Spleen (tissue), 11 donors: ENCODE measurements around the gene ABHD8. TPM values are rescaled to one million over a fixed set of nuclear protein-coding genes. Genes with fewer than 3 reads are reported as not detected.

Source experiments
- DNase-seq: peaks from one replicate; pipeline ENCODE4 v3.0.0-alpha.2; 2020
- H3K27ac ChIP-seq, 8 donors: fragments of 200-600 bp; sonication (generic) in 7 of 8; 1 replicate in 4 of 8; 2 replicates in 4 of 8; pipeline versions ENCODE4 v1.5.0 to v1.8.0; 2016 to 2021; ENCODE audit warnings: inconsistent platforms in 4 of 8, mild to moderate bottlenecking in 4 of 8, moderate library complexity in 1 of 8
- H3K27me3 ChIP-seq, 7 donors: fragments of 200-600 bp; sonication (generic) in 6 of 7; replicated peaks in 1 of 7; 1 replicate in 4 of 7; 2 replicates in 3 of 7; pipeline versions ENCODE4 v1.5.0 to v1.8.0; 2016 to 2021; ENCODE audit warnings: inconsistent platforms in 3 of 7, mild to moderate bottlenecking in 1 of 7
- H3K36me3 ChIP-seq, 6 donors: fragments of 200-600 bp; sonication (generic) in 5 of 6; 1 replicate in 4 of 6; 2 replicates in 2 of 6; pipeline versions ENCODE4 v1.5.0 to v1.8.0; 2016 to 2021; ENCODE audit warnings: inconsistent platforms in 2 of 6
- H3K4me1 ChIP-seq, 6 donors: fragments of 200-600 bp; sonication (generic) in 5 of 6; 1 replicate in 3 of 6; 2 replicates in 3 of 6; pipeline versions ENCODE4 v1.5.0 to v1.8.0; 2016 to 2021; ENCODE audit warnings: inconsistent platforms in 3 of 6
- H3K4me3 ChIP-seq, 8 donors: fragments of 200-600 bp; sonication (generic) in 7 of 8; 1 replicate in 4 of 8; 2 replicates in 4 of 8; pipeline versions ENCODE4 v1.5.0 to v1.8.0; 2016 to 2021; ENCODE audit warnings: inconsistent platforms in 4 of 8, mild to moderate bottlenecking in 4 of 8, moderate library complexity in 2 of 8
- H3K9me3 ChIP-seq, 8 donors: fragments of 200-600 bp; sonication (generic) in 7 of 8; 1 replicate in 4 of 8; 2 replicates in 4 of 8; pipeline versions ENCODE4 v1.5.0 to v1.8.0; 2016 to 2021; ENCODE audit warnings: inconsistent platforms in 4 of 8
- POLR2A ChIP-seq, 3 donors: fragments of 450-650 bp; IDR thresholded peaks; one replicate each; pipeline ENCODE4 v1.5.1; 2017; ENCODE audit warnings: antibody characterized with exemption in 3 of 3, mild to moderate bottlenecking in 1 of 3
- POLR2AphosphoS5 ChIP-seq, 3 donors: sonication (generic); formaldehyde crosslinking; IDR thresholded peaks; one replicate each; pipeline ENCODE4 v1.5.1; 2017; ENCODE audit warnings: antibody characterized with exemption in 3 of 3
- WGBS, 5 donors: extraction: QIAGEN DNeasy Blood & Tissue Kit in 3 of 5; methylation state at CpG; one replicate each; pipeline versions ENCODE4 v1.1.5 to v1.1.7; 2013 to 2018; 5-methylcytosine and 5-hydroxymethylcytosine counted together
- intact Hi-C: fragments of 100-400 bp; cut with DNase I; formaldehyde crosslinking; loops from one replicate; pipeline ENCODE4 v1.15.0; 2023; ENCODE audit warnings: low total_unique reads
- polyA plus RNA-seq, 3 donors: library from polyadenylated mRNA; stranded (reverse); fragments of 200-250 nt; gene quantifications; one replicate each; pipeline ENCODE4 v1.2.1, GENCODE V29; 2013
- total RNA-seq, 7 donors: library from RNA; depleted of rRNA in 3 of 7; stranded (reverse); fragments of >200 nt in 3 of 7; fragmentation: NEBNext Ultra II Directional in 4 of 7; extraction: Animal tissue kit (Norgen Biotek cat#: 25700) in 4 of 7; gene quantifications; one replicate each; pipeline versions ENCODE4 v1.1.0 to v1.2.1, GENCODE V29; 2016 to 2021
- TF ChIP-seq, protein P1 (sequence below), 11 experiments: fragments of 200-600 bp in 7 of 11; fragments of 450-650 bp in 4 of 11; sonication (generic) in 4 of 11; IDR thresholded peaks in 8 of 11; conservative IDR thresholded peaks in 3 of 11; 1 replicate in 7 of 11; 2 replicates in 4 of 11; pipeline versions ENCODE4 v1.4.0 to v1.8.0; 2016 to 2021; ENCODE audit warnings: antibody characterized with exemption in 11 of 11, inconsistent platforms in 4 of 11, mild to moderate bottlenecking in 1 of 11
- donor health status: healthy with polysubstance abuse.
- donor health status: DM: no; HTN: no; CAD: no; lungs with moderate emphysema.
- donor health status: DM: no; HTN: no; CAD: no.
- donor health status: Bipolar disorder and iron deficiency.
- donor health status: healthy.
- donor health status: DM: no; HTN: no; CAD: no.
- donor health status: DM: yes; HTN: yes; CAD: no.

ABHD8 gene
- total and polyA plus RNA-seq, 10 donors = 6.5 to 18.7 (median 12.2) TPM

DNA sequence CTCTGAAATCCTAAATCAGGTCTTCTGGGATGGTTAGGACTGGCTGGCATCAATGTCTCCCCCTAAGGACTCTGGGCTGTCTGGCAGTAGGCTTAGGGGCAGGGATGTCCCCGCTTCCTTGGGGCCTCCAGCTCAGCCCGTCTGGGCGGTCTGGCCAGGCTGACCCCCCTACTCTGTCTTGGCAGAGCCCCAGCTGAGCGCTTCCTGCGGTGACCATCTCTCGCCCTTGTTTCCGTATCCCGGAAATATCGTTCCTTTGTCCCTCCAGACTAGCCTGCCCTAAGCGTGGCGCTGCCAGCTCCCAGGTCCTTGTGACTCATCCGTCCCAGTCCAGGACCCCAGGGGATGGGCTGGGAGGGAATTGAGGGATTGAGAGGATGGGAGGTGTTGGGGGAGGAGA lies 45.5 kb upstream of the ABHD8 start:
- WGBS, 5 donors = 2 to 12% (median 9%) methylated on average over 12 of the region's 12 CpGs

DNA sequence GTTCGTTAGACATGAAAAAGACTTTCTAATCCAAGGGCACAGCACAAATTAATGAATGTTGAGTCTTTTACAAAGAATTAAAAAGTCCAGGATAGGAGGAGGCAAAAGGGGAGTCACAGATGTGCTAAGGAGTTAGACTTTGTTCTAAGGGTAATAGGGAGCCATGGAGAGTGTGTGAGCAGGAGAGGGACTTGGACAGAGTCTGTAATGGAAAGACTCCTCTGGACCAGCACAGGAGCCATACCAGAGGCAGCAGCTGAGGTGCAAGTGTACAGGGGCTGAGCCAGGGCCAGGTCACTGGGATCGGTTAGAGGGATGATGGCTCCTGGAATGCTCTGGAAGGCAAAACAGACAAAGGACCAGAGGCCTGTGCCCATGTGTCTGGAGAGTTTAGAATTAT lies 44.7 kb upstream of the ABHD8 start:
- TF ChIP-seq POLR2A (IDR thresholded peaks at IDR 0.05) (no peak), POLR2AphosphoS5 (IDR thresholded peaks at IDR 0.05) (no peak)
- TF ChIP-seq, protein P1, sequence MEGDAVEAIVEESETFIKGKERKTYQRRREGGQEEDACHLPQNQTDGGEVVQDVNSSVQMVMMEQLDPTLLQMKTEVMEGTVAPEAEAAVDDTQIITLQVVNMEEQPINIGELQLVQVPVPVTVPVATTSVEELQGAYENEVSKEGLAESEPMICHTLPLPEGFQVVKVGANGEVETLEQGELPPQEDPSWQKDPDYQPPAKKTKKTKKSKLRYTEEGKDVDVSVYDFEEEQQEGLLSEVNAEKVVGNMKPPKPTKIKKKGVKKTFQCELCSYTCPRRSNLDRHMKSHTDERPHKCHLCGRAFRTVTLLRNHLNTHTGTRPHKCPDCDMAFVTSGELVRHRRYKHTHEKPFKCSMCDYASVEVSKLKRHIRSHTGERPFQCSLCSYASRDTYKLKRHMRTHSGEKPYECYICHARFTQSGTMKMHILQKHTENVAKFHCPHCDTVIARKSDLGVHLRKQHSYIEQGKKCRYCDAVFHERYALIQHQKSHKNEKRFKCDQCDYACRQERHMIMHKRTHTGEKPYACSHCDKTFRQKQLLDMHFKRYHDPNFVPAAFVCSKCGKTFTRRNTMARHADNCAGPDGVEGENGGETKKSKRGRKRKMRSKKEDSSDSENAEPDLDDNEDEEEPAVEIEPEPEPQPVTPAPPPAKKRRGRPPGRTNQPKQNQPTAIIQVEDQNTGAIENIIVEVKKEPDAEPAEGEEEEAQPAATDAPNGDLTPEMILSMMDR (IDR thresholded peaks at IDR 0.05 in 8 of 11, conservative IDR thresholded peaks at IDR 0.05 in 3 of 11) = no peak
- no peak overlapping the region for H3K4me3 ChIP-seq
- no peak for DNase-seq
- H3K9me3 ChIP-seq = no peaks in the 10 kb centered on the region
- H3K4me1 ChIP-seq = peaks cover 13 to 68% (median 53%) of the 10 kb centered on the region in 6 donors
- peaks cover 0 to 14% (median 0%) of the 10 kb centered on the region in 6 donors for H3K36me3 ChIP-seq
- peak overlapping the region; percentile 23 to 75 (median 55) for H3K27ac ChIP-seq
- WGBS, 5 donors = 42 to 70% (median 60%) methylated on average over 2 of the region's 2 CpGs
- H3K27me3 ChIP-seq = peaks cover 0 to 56% (median 3%) of the 10 kb centered on the region in 7 donors
- intact Hi-C loops = loop anchor here (5.0 kb wide), 1 partner anchor 39 kb away; no protein-coding TSS in a partner anchor

More for the DNA sequence above, 45.5 kb upstream of the ABHD8 start:
- Histone ChIP-seq H3K9me3 (no peaks in the 10 kb centered on the region), H3K27ac (peak overlapping the region; percentile 35 to 75 (median 56)), H3K36me3 (peaks cover 0 to 14% (median 0%) of the 10 kb centered on the region in 6 donors), H3K4me3 (no peak overlapping the region), H3K4me1 (peaks cover 13 to 77% (median 59%) of the 10 kb centered on the region in 6 donors), H3K27me3 (peaks cover 0 to 61% (median 3%) of the 10 kb centered on the region in 7 donors)
- intact Hi-C loops = loop anchor here (5.0 kb wide), 1 partner anchor 39 kb away; no protein-coding TSS in a partner anchor
- DNase-seq = peak; percentile 85
- TF ChIP-seq, protein P1 (IDR thresholded peaks at IDR 0.05 in 8 of 11, conservative IDR thresholded peaks at IDR 0.05 in 3 of 11) = no peak
- TF ChIP-seq POLR2A (IDR thresholded peaks at IDR 0.05) (no peak), POLR2AphosphoS5 (IDR thresholded peaks at IDR 0.05) (peak; percentile 81 to 91 (median 88))

DNA sequence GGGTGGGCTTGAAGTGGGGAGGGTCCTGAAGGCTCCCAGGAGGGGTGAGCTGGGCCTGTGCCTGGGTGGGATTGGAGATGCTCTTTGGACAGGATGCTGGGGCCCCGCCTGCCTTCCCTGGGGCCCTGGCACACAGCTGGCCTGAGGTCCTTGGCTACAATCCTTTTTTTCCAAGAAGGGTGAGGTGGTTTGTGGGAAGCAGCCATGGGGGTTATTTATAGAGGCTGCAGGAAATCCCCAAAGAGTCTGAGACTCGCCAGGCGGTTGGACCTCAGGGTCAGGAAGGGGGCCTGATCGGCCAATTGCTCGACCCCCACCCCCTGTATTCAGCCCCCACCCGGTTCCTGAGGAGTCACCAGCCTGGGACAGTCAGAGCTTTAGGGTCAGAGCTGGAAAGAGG lies 44.1 kb upstream of the ABHD8 start:
- H3K4me3 ChIP-seq = no peak overlapping the region
- TF ChIP-seq, protein P1 (IDR thresholded peaks at IDR 0.05 in 8 of 11, conservative IDR thresholded peaks at IDR 0.05 in 3 of 11) = no peak
- peak in 2 of 3 donors; percentile 40 to 49 for TF ChIP-seq POLR2AphosphoS5 (IDR thresholded peaks at IDR 0.05)
- TF ChIP-seq POLR2A (IDR thresholded peaks at IDR 0.05) = no peak
- peak overlapping the region; percentile 23 to 75 (median 55) for H3K27ac ChIP-seq
- intact Hi-C loops = loop anchor here (5.0 kb wide), 1 partner anchor 40 kb away; no protein-coding TSS in a partner anchor
- peaks cover 13 to 63% (median 48%) of the 10 kb centered on the region in 6 donors for H3K4me1 ChIP-seq
- DNase-seq = no peak
- H3K9me3 ChIP-seq = no peaks in the 10 kb centered on the region
- 10 to 19% (median 13%) methylated on average over 6 of the region's 6 CpGs for WGBS, 5 donors
- peaks cover 0 to 52% (median 3%) of the 10 kb centered on the region in 7 donors for H3K27me3 ChIP-seq
- peaks cover 0 to 11% (median 0%) of the 10 kb centered on the region in 6 donors for H3K36me3 ChIP-seq

DNA sequence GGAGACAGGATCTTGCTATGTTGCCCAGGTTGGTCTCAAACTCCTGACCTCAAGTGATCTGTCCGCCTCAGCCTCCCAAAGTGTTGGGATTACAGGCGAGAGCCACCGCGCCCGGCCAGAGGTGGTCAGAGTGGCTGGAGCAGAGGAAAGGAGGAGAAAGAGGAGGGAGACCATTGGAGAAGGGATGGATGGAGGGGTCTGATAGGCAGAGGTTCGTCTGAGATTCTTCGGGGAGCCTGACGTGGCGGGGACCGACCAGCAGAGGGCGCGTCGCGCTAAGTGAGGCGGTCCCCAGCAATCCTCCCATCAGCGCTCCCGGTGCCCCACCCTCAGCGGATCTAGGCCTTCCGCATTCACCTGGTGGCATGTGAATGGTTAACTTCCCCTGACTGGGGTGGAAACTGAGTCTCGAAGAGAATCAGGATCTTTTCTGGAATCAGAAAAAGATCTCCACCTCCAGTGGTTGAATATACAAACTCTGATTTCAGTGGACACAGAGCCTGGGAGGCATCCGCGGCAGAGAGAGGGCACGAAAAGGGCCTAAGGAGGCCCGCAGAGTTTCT lies 43.0 kb upstream of the ABHD8 start:
- Histone ChIP-seq H3K4me3 (no peak overlapping the region), H3K27me3 (peaks cover 0 to 42% (median 3%) of the 10 kb centered on the region in 7 donors), H3K36me3 (peaks cover 0 to 10% (median 7%) of the 10 kb centered on the region in 6 donors), H3K4me1 (peaks cover 9 to 52% (median 40%) of the 10 kb centered on the region in 6 donors), H3K9me3 (no peaks in the 10 kb centered on the region), H3K27ac (peak overlapping the region in 6 of 8 donors; percentile 48 to 75 (median 64))
- TF ChIP-seq POLR2A (IDR thresholded peaks at IDR 0.05) (no peak), POLR2AphosphoS5 (IDR thresholded peaks at IDR 0.05) (peak; percentile 36 to 66 (median 61))
- TF ChIP-seq, protein P1 (IDR thresholded peaks at IDR 0.05 in 8 of 11, conservative IDR thresholded peaks at IDR 0.05 in 3 of 11) = peak; percentile 88 to 98 (median 95)
- intact Hi-C loops = loop anchor here (5.0 kb wide), 1 partner anchor 41 kb away; no protein-coding TSS in a partner anchor
- WGBS, 5 donors = 13 to 17% (median 16%) methylated on average over 24 of the region's 24 CpGs
- peak; percentile 93 for DNase-seq
